ENCODE data around the gene ZNF181. TPM values are rescaled to one million over a fixed set of nuclear protein-coding genes. Genes with fewer than 3 reads are reported as not detected.

The ZNF181 gene
- total and polyA plus RNA-seq, 9 donors, result 15.0 to 39.2 (median 23.3) TPM

- H3K9me3 ChIP-seq, result peaks cover under 1 to 4% of the 10 kb centered on the region in 2 donors
- TF ChIP-seq EP300 (IDR thresholded peaks at IDR 0.05), result no peak
- peak; percentile 41 to 69 (median 57) for TF ChIP-seq CTCF (IDR thresholded peaks at IDR 0.05)
- no peaks in the 10 kb centered on the region for H3K36me3 ChIP-seq
- intact Hi-C loops (cut with DNase I), result loop anchor here in 2 of 4 donors (5.0 to 10.0 kb wide), 2 partner anchors 75 to 928 kb away; no protein-coding TSS in a partner anchor
- DNase-seq, result peak in 2 of 5 donors; percentile 23 to 42
- WGBS, 3 donors, result 35 to 37% (median 35%) methylated on average over 11 of the region's 11 CpGs
- H3K4me1 ChIP-seq (ENCODE audit: insufficient read depth), result no peaks in the 10 kb centered on the region
- no peaks in the 10 kb centered on the region for H3K27me3 ChIP-seq
- H3K4me3 ChIP-seq, result no peak overlapping the region
- no peak overlapping the region for H3K27ac ChIP-seq
These were observed 21.4 kb upstream of the ZNF181 start for GRCh38 chr19:34712395-34713261.

- no peak overlapping the region for H3K4me3 ChIP-seq
- WGBS, 3 donors, result 82 to 91% (median 86%) methylated on average over 2 of the region's 2 CpGs
- peaks cover 0 to 4% of the 10 kb centered on the region in 2 donors for H3K9me3 ChIP-seq
- no peak for TF ChIP-seq CTCF (IDR thresholded peaks at IDR 0.05)
- TF ChIP-seq EP300 (IDR thresholded peaks at IDR 0.05), result no peak
- TF ChIP-seq POLR2A (IDR thresholded peaks at IDR 0.05), result no peak
- no peaks in the 10 kb centered on the region for H3K36me3 ChIP-seq
- intact Hi-C loops (cut with DNase I), result loop anchor here in 2 of 4 donors (5.0 to 10.0 kb wide), 2 partner anchors 76 to 928 kb away; no protein-coding TSS in a partner anchor
- no peaks in the 10 kb centered on the region for H3K4me1 ChIP-seq (ENCODE audit: insufficient read depth)
- no peak for DNase-seq
- H3K27ac ChIP-seq, result no peak overlapping the region
- H3K27me3 ChIP-seq, result no peaks in the 10 kb centered on the region
These were observed 20.8 kb upstream of the ZNF181 start for GRCh38 chr19:34713262-34713637.

- Histone ChIP-seq H3K9me3 (peaks cover 0 to 4% of the 10 kb centered on the region in 2 donors), H3K4me3 (no peak overlapping the region), H3K4me1 (ENCODE audit: insufficient read depth) (no peaks in the 10 kb centered on the region), H3K27me3 (no peaks in the 10 kb centered on the region), H3K27ac (no peak overlapping the region), H3K36me3 (no peaks in the 10 kb centered on the region)
- TF ChIP-seq POLR2A (IDR thresholded peaks at IDR 0.05) (no peak), CTCF (IDR thresholded peaks at IDR 0.05) (no peak), EP300 (IDR thresholded peaks at IDR 0.05) (no peak)
- intact Hi-C loops (cut with DNase I), result loop anchor here in 1 of 4 donors (10.0 kb wide), 1 partner anchor 931 kb away; no protein-coding TSS in a partner anchor
- DNase-seq, result no peak
These were observed 18.7 kb upstream of the ZNF181 start for GRCh38 chr19:34715357-34715756.

- no peak overlapping the region for H3K27ac ChIP-seq
- H3K27me3 ChIP-seq, result no peaks in the 10 kb centered on the region
- no peaks in the 10 kb centered on the region for H3K4me1 ChIP-seq (ENCODE audit: insufficient read depth)
- H3K36me3 ChIP-seq, result no peaks in the 10 kb centered on the region
- no peak overlapping the region for H3K4me3 ChIP-seq
- intact Hi-C loops (cut with DNase I), result no loop called here
- H3K9me3 ChIP-seq, result no peaks in the 10 kb centered on the region
- no peak for DNase-seq
- WGBS, 3 donors, result 29 to 47% (median 36%) methylated on average over 11 of the region's 11 CpGs
- TF ChIP-seq POLR2A (IDR thresholded peaks at IDR 0.05), result no peak
- no peak for TF ChIP-seq CTCF (IDR thresholded peaks at IDR 0.05)
- no peak for TF ChIP-seq EP300 (IDR thresholded peaks at IDR 0.05)
These were observed 11.7 kb upstream of the ZNF181 start for GRCh38 chr19:34722353-34722752.

Data from ovary (tissue), 9 donors.